Endodermal cell (in vitro differentiated cells): Measurements from ENCODE around the gene ARGLU1. TPM values are rescaled to one million over a fixed set of nuclear protein-coding genes. Genes with fewer than 3 reads are reported as not detected.

Source experiments
- DNase-seq: peaks from one replicate; pipeline ENCODE4 v3.0.0-alpha.2; 2017
- H3K27ac ChIP-seq: 2 replicates; pipeline ENCODE4 v1.5.1; 2013; ENCODE audit warnings: mild to moderate bottlenecking, low read depth, low read length, moderate library complexity
- H3K27me3 ChIP-seq: 2 replicates; pipeline ENCODE4 v1.6.1; 2013; ENCODE audit warnings: mild to moderate bottlenecking, low read length, moderate library complexity; ENCODE audit not compliant: insufficient read depth, control insufficient read depth, poor library complexity, severe bottlenecking
- H3K36me3 ChIP-seq: 2 replicates; pipeline ENCODE4 v1.7.0; 2013; ENCODE audit warnings: mild to moderate bottlenecking, low read length, moderate library complexity; ENCODE audit not compliant: control insufficient read depth, insufficient read depth
- H3K4me1 ChIP-seq: one replicate; pipeline ENCODE4 v1.7.0; 2013; ENCODE audit warnings: low read length; ENCODE audit not compliant: control insufficient read depth, insufficient read depth
- H3K4me3 ChIP-seq: 2 replicates; pipeline ENCODE4 v1.5.1; 2013; ENCODE audit warnings: mild to moderate bottlenecking, low read length, moderate library complexity
- H3K9ac ChIP-seq: 2 replicates; pipeline ENCODE4 v1.6.1; 2013; ENCODE audit warnings: mild to moderate bottlenecking, low read length, moderate library complexity; ENCODE audit not compliant: poor library complexity, severe bottlenecking; ENCODE audit errors: extremely low read depth
- H3K9me3 ChIP-seq: 2 replicates; pipeline ENCODE4 v1.6.1; 2013; ENCODE audit warnings: mild to moderate bottlenecking, low read length, moderate library complexity; ENCODE audit not compliant: control insufficient read depth
- H3K27ac Mint-ChIP-seq: 2 replicates; pipeline ENCODE4 v1.8.0; 2020; ENCODE audit warnings: mixed read lengths
- H3K27me3 Mint-ChIP-seq: 2 replicates; pipeline ENCODE4 v1.8.0; 2021; ENCODE audit warnings: mild to moderate bottlenecking, mixed read lengths; ENCODE audit not compliant: insufficient read depth
- H3K36me3 Mint-ChIP-seq: 2 replicates; pipeline ENCODE4 v1.8.0; 2020; ENCODE audit warnings: low read depth, mixed read lengths
- H3K4me1 Mint-ChIP-seq: 2 replicates; pipeline ENCODE4 v1.8.0; 2020; ENCODE audit warnings: mixed read lengths
- H3K4me3 Mint-ChIP-seq: 2 replicates; pipeline ENCODE4 v1.8.0; 2020; ENCODE audit warnings: mild to moderate bottlenecking, moderate library complexity, mixed read lengths
- H3K9me3 Mint-ChIP-seq: 2 replicates; pipeline ENCODE4 v1.8.0; 2020; ENCODE audit warnings: mild to moderate bottlenecking, mixed read lengths
- CTCF ChIP-seq: fragments of 200-600 bp; sonication (generic); conservative IDR thresholded peaks from 2 replicates; pipeline ENCODE4 v1.5.0; 2021; ENCODE audit warnings: antibody characterized with exemption, mild to moderate bottlenecking
- WGBS, 2 experiments: methylation state at CpG; one replicate each; pipeline versions ENCODE4 v1.1.5 to v1.1.7; 2013; ENCODE audit warnings: missing lambda C conversion rate in 2 of 2, mixed read lengths in 1 of 2; ENCODE audit not compliant: insufficient coverage in 1 of 2, insufficient read length in 1 of 2; 5-methylcytosine and 5-hydroxymethylcytosine counted together
- total RNA-seq, 2 donors: library from RNA; stranded (reverse); fragmentation: NEBNext Ultra II Directional in 1 of 2; extraction: Animal tissue kit (Norgen Biotek cat#: 25700) in 1 of 2; gene quantifications; 2 replicates in 1 of 2; 3 replicates in 1 of 2; pipeline ENCODE4 v1.2.1, GENCODE V29; 2021

Gene ARGLU1
- total RNA-seq, 2 donors from 2014 or later, result 80.6 to 101 TPM

GRCh38 chr13:106570299-106570852 lies 2.4 kb upstream of the ARGLU1 start:
- Mint-ChIP-seq H3K4me1 (peaks cover 23% of the 10 kb centered on the region), H3K27me3 (no peaks in the 10 kb centered on the region), H3K4me3 (peak overlapping the region; percentile 20), H3K36me3 (no peaks in the 10 kb centered on the region), H3K27ac (peak overlapping the region; percentile 20), H3K9me3 (peaks cover 5% of the 10 kb centered on the region)
- Histone ChIP-seq H3K4me3 (no peak overlapping the region), H3K27me3 (no peaks in the 10 kb centered on the region), H3K27ac (no peak overlapping the region), H3K36me3 (no peaks in the 10 kb centered on the region), H3K4me1 (no peaks in the 10 kb centered on the region), H3K9ac (no peak overlapping the region), H3K9me3 (peaks cover 9% of the 10 kb centered on the region)
- peak; percentile 95 for DNase-seq
- 46 to 47% methylated on average over 5 to 14 of the region's 14 CpGs for WGBS, 2 experiments
- no peak for TF ChIP-seq CTCF

- H3K4me3 Mint-ChIP-seq, result no peak overlapping the region
- H3K4me3 ChIP-seq, result no peak overlapping the region
- 85 to 100% methylated on average over 3 of the region's 3 CpGs for WGBS, 2 experiments
These were observed 1.5 kb upstream of the ARGLU1 start for GRCh38 chr13:106569233-106570095.

More at GRCh38 chr13:106569233-106570095, 1.5 kb upstream of the ARGLU1 start:
- Mint-ChIP-seq H3K9me3 (no peaks in the 10 kb centered on the region), H3K27ac (no peak overlapping the region), H3K36me3 (no peaks in the 10 kb centered on the region), H3K4me1 (peaks cover 32% of the 10 kb centered on the region), H3K27me3 (no peaks in the 10 kb centered on the region)
- H3K27me3 ChIP-seq, result no peaks in the 10 kb centered on the region
- H3K36me3 ChIP-seq, result no peaks in the 10 kb centered on the region
- DNase-seq, result no peak
- no peak overlapping the region for H3K27ac ChIP-seq
- TF ChIP-seq CTCF, result no peak
- no peaks in the 10 kb centered on the region for H3K9me3 ChIP-seq
- no peaks in the 10 kb centered on the region for H3K4me1 ChIP-seq
- no peak overlapping the region for H3K9ac ChIP-seq
